Calu3 (cell line): ENCODE measurements around the gene DUOXA1. TPM values are rescaled to one million over a fixed set of nuclear protein-coding genes. Genes with fewer than 3 reads are reported as not detected.

ENCODE experiments used
- BruUV-seq: library from RNA; stranded (reverse); fragments of 400-500 nt; replicated peaks from 2 replicates; lab custom pipeline; 2021; lab: Mats Ljungman, UMichigan
- CTCF ChIA-PET: fragments of 300-600 bp; sonication (Branson Sonifier 250); formaldehyde crosslinking; loops from one replicate; lab custom pipeline; 2022; ENCODE audit warnings: antibody characterized with exemption; lab: Charles Lee
- DNase-seq: peaks from one replicate; pipeline ENCODE4 v3.0.0; 2022
- H3K27ac Mint-ChIP-seq: one replicate; pipeline ENCODE4 v1.8.0; 2022; ENCODE audit warnings: mixed read lengths; ENCODE audit not compliant: unreplicated experiment
- H3K27me3 Mint-ChIP-seq: one replicate; pipeline ENCODE4 v1.8.0; 2022; ENCODE audit warnings: mixed read lengths; ENCODE audit not compliant: unreplicated experiment
- H3K36me3 Mint-ChIP-seq: one replicate; pipeline ENCODE4 v1.8.0; 2022; ENCODE audit warnings: mild to moderate bottlenecking, moderate library complexity, mixed read lengths; ENCODE audit not compliant: insufficient read depth, unreplicated experiment
- H3K4me1 Mint-ChIP-seq: one replicate; pipeline ENCODE4 v1.8.0; 2022; ENCODE audit warnings: mild to moderate bottlenecking, low read depth, mixed read lengths; ENCODE audit not compliant: unreplicated experiment
- H3K4me3 Mint-ChIP-seq: one replicate; pipeline ENCODE4 v1.8.0; 2022; ENCODE audit warnings: mild to moderate bottlenecking, low read depth, moderate library complexity, mixed read lengths; ENCODE audit not compliant: unreplicated experiment
- H3K9me3 Mint-ChIP-seq: one replicate; pipeline ENCODE4 v1.8.0; 2022; ENCODE audit warnings: low read depth, mixed read lengths; ENCODE audit not compliant: unreplicated experiment
- CTCF ChIP-seq: fragments of 200-600 bp; IDR thresholded peaks from one replicate; pipeline ENCODE4 v1.8.0; 2022; ENCODE audit warnings: antibody characterized with exemption; ENCODE audit not compliant: unreplicated experiment
- intact Hi-C: fragments of 100-400 bp; cut with micrococcal nuclease; formaldehyde crosslinking; loops from one replicate; pipeline ENCODE4 v1.10.0; 2022; ENCODE audit not compliant: unreplicated experiment
- total RNA-seq: library from RNA; stranded (reverse); gene quantifications from 2 replicates; pipeline ENCODE4 v1.2.3, GENCODE V29; 2022

Gene DUOXA1
- total RNA-seq, 1 experiment from 2014 or later: not detected

- H3K9me3 Mint-ChIP-seq: no peaks in the 10 kb centered on the region
- no TSS peak for BruUV-seq
- no peak overlapping the region for H3K4me3 Mint-ChIP-seq
- intact Hi-C loops: no loop called here
- TF ChIP-seq CTCF: no peak
- no peaks in the 10 kb centered on the region for H3K4me1 Mint-ChIP-seq
- H3K36me3 Mint-ChIP-seq: peaks cover 6% of the 10 kb centered on the region
- DNase-seq: no peak
- no peaks in the 10 kb centered on the region for H3K27me3 Mint-ChIP-seq
- CTCF ChIA-PET: interaction anchor here (1.4 kb wide), 1 partner anchor 41 kb away, joined by 3 read pairs; no protein-coding TSS in a partner anchor
- no peak overlapping the region for H3K27ac Mint-ChIP-seq
Measured at GRCh38 chr15:45156744-45157455, 27.2 kb upstream of the DUOXA1 start.

- no peak for TF ChIP-seq CTCF
- Mint-ChIP-seq H3K9me3 (no peaks in the 10 kb centered on the region), H3K27me3 (no peaks in the 10 kb centered on the region), H3K4me3 (no peak overlapping the region), H3K36me3 (peaks cover 6% of the 10 kb centered on the region), H3K4me1 (no peaks in the 10 kb centered on the region), H3K27ac (no peak overlapping the region)
- intact Hi-C loops: no loop called here
- CTCF ChIA-PET: no interaction called here
- DNase-seq: no peak
- BruUV-seq: no TSS peak
Measured at GRCh38 chr15:45155739-45156138, 26.1 kb upstream of the DUOXA1 start.

GRCh38 chr15:45151998-45152828 lies 22.5 kb upstream of the DUOXA1 start:
- Mint-ChIP-seq H3K27ac (no peak overlapping the region), H3K36me3 (peaks cover 6% of the 10 kb centered on the region), H3K9me3 (no peaks in the 10 kb centered on the region), H3K27me3 (no peaks in the 10 kb centered on the region), H3K4me3 (no peak overlapping the region), H3K4me1 (no peaks in the 10 kb centered on the region)
- CTCF ChIA-PET: no interaction called here
- no TSS peak for BruUV-seq
- no peak for DNase-seq
- intact Hi-C loops: no loop called here
- no peak for TF ChIP-seq CTCF

- Mint-ChIP-seq H3K27ac (no peak overlapping the region), H3K4me1 (peaks cover 4% of the 10 kb centered on the region), H3K36me3 (peaks cover 6% of the 10 kb centered on the region), H3K4me3 (no peak overlapping the region), H3K9me3 (no peaks in the 10 kb centered on the region), H3K27me3 (no peaks in the 10 kb centered on the region)
- TF ChIP-seq CTCF: no peak
- CTCF ChIA-PET: no interaction called here
- intact Hi-C loops: no loop called here
- no TSS peak for BruUV-seq
- DNase-seq: no peak
Measured at GRCh38 chr15:45150997-45151396, 21.3 kb upstream of the DUOXA1 start.
